CD14-positive monocyte (primary cell): ENCODE data around the gene AATK. TPM values are rescaled to one million over a fixed set of nuclear protein-coding genes. Genes with fewer than 3 reads are reported as not detected.
"Not testable (repeated sequence)": the region's sequence is repeated elsewhere in the genome, so short reads cannot be mapped to it uniquely, and the experiment has no call there.

Experiments used
- DNase-seq, 3 donors: peaks; one replicate each; pipeline ENCODE4 v3.0.0-alpha.2; 2011 to 2022
- H2AFZ ChIP-seq: 2 replicates; pipeline ENCODE4 v1.6.0; 2012; ENCODE audit warnings: mild to moderate bottlenecking, low read depth, low read length, inconsistent platforms; ENCODE audit not compliant: insufficient read depth, poor library complexity, severe bottlenecking
- H3K27ac ChIP-seq, 2 donors: 1 replicate in 1 of 2; 2 replicates in 1 of 2; pipeline ENCODE4 v1.5.1; 2012 to 2013; ENCODE audit warnings: low read length in 2 of 2, control low read depth in 1 of 2, inconsistent platforms in 1 of 2, low read depth in 1 of 2, mild to moderate bottlenecking in 1 of 2
- H3K27me3 ChIP-seq, 2 donors: one replicate each; pipeline versions ENCODE4 v1.6.0 to v1.6.1; 2011 to 2013; ENCODE audit warnings: low read length in 2 of 2; ENCODE audit not compliant: control insufficient read depth in 2 of 2, insufficient read depth in 2 of 2
- H3K36me3 ChIP-seq, 2 donors: replicated peaks in 1 of 2; 1 replicate in 1 of 2; 2 replicates in 1 of 2; pipeline versions ENCODE4 v1.5.1 to v1.6.1; 2012 to 2013; ENCODE audit warnings: low read length in 2 of 2, control low read depth in 1 of 2, inconsistent platforms in 1 of 2, mild to moderate bottlenecking in 1 of 2; ENCODE audit not compliant: insufficient read depth in 2 of 2, control insufficient read depth in 1 of 2
- H3K4me1 ChIP-seq, 2 donors: 1 replicate in 1 of 2; 2 replicates in 1 of 2; pipeline versions ENCODE4 v1.5.1 to v1.6.1; 2012 to 2013; ENCODE audit warnings: low read length in 2 of 2, control low read depth in 1 of 2, inconsistent platforms in 1 of 2, mild to moderate bottlenecking in 1 of 2, moderate library complexity in 1 of 2; ENCODE audit not compliant: insufficient read depth in 2 of 2, control insufficient read depth in 1 of 2
- H3K4me2 ChIP-seq: replicated peaks from 2 replicates; pipeline ENCODE3; 2012; ENCODE audit warnings: low read length, moderate library complexity, mild to moderate bottlenecking; ENCODE audit not compliant: poor library complexity, severe bottlenecking; ENCODE audit errors: extremely low read depth
- H3K4me3 ChIP-seq, 3 experiments: fragments of 200-600 bp in 1 of 3; sonication (generic) in 1 of 3; replicated peaks in 1 of 3; 1 replicate in 2 of 3; 2 replicates in 1 of 3; pipeline ENCODE4 v1.5.1; 2011 to 2013; ENCODE audit warnings: low read length in 3 of 3, mild to moderate bottlenecking in 3 of 3, control low read depth in 2 of 3, low read depth in 2 of 3, inconsistent platforms in 1 of 3, moderate library complexity in 1 of 3
- H3K79me2 ChIP-seq: 2 replicates; pipeline ENCODE4 v1.6.0; 2012; ENCODE audit warnings: mild to moderate bottlenecking, control low read depth, inconsistent platforms, low read length, moderate library complexity; ENCODE audit not compliant: insufficient read depth
- H3K9ac ChIP-seq: 2 replicates; pipeline ENCODE4 v1.6.0; 2017; ENCODE audit warnings: low read length, mild to moderate bottlenecking; ENCODE audit not compliant: insufficient read depth, poor library complexity, severe bottlenecking
- H3K9me3 ChIP-seq, 2 donors: replicated peaks in 1 of 2; 1 replicate in 1 of 2; 2 replicates in 1 of 2; pipeline versions ENCODE4 v1.5.1 to v1.6.1; 2012 to 2013; ENCODE audit warnings: low read length in 2 of 2, control low read depth in 1 of 2; ENCODE audit not compliant: control insufficient read depth in 1 of 2, insufficient read depth in 1 of 2
- H4K20me1 ChIP-seq: 2 replicates; pipeline ENCODE4 v1.6.0; 2012; ENCODE audit warnings: mild to moderate bottlenecking, low read length, control low read depth, moderate library complexity; ENCODE audit not compliant: insufficient read depth
- H3K27ac Mint-ChIP-seq, 7 donors: one replicate each; pipeline ENCODE4 v1.8.0; 2020; ENCODE audit warnings: mild to moderate bottlenecking in 7 of 7, mixed read lengths in 7 of 7, moderate library complexity in 6 of 7, inconsistent platforms in 2 of 7
- H3K27me3 Mint-ChIP-seq, 3 donors: one replicate each; pipeline ENCODE4 v1.8.0; 2021 to 2022; ENCODE audit warnings: low read depth in 3 of 3, mild to moderate bottlenecking in 3 of 3, mixed read lengths in 3 of 3, moderate library complexity in 3 of 3, inconsistent platforms in 1 of 3
- H3K36me3 Mint-ChIP-seq, 2 donors: one replicate each; pipeline ENCODE4 v1.8.0; 2020; ENCODE audit warnings: mixed read lengths in 2 of 2, inconsistent platforms in 1 of 2, mild to moderate bottlenecking in 1 of 2
- H3K4me1 Mint-ChIP-seq: one replicate; pipeline ENCODE4 v1.8.0; 2020; ENCODE audit warnings: mild to moderate bottlenecking, mixed read lengths
- H3K4me3 Mint-ChIP-seq, 2 donors: one replicate each; pipeline ENCODE4 v1.8.0; 2020; ENCODE audit warnings: mild to moderate bottlenecking in 2 of 2, mixed read lengths in 2 of 2, moderate library complexity in 1 of 2
- H3K9me3 Mint-ChIP-seq, 7 donors: one replicate each; pipeline ENCODE4 v1.8.0; 2020 to 2022; ENCODE audit warnings: mixed read lengths in 7 of 7, mild to moderate bottlenecking in 6 of 7, moderate library complexity in 6 of 7, inconsistent platforms in 2 of 7
- WGBS: methylation state at CpG from one replicate; pipeline ENCODE4 v1.1.5; 2013; ENCODE audit warnings: missing lambda C conversion rate; ENCODE audit not compliant: insufficient coverage; 5-methylcytosine and 5-hydroxymethylcytosine counted together
- intact Hi-C, 2 donors: fragments of 100-400 bp; cut with micrococcal nuclease; formaldehyde crosslinking; loops; one replicate each; pipeline versions ENCODE4 v1.15.0 to v1.15.1; 2023
- polyA plus RNA-seq, 3 donors: library from polyadenylated mRNA; depleted of rRNA in 1 of 3; unstranded in 2 of 3; stranded (reverse) in 1 of 3; fragments of 300-500 nt in 2 of 3; fragments of >200 nt in 1 of 3; fragmentation: Illumina TruSeq in 2 of 3; gene quantifications; 1 replicate in 2 of 3; 2 replicates in 1 of 3; pipeline ENCODE4 v1.2.3, GENCODE V29; 2012 to 2021
- TF ChIP-seq, protein P1 (sequence below): fragments of 200-600 bp; IDR thresholded peaks from one replicate; pipeline ENCODE4 v1.8.0; 2022; ENCODE audit warnings: antibody characterized with exemption, mild to moderate bottlenecking

AATK gene
- polyA plus RNA-seq, 3 donors, result 0.93 to 15.3 (median 2.0) TPM

GRCh38 chr17:81080019-81080418 lies 86.0 kb downstream of the AATK start:
- H3K9ac ChIP-seq, result no peak overlapping the region
- Mint-ChIP-seq H3K27ac (no peak overlapping the region), H3K4me1 (no peaks in the 10 kb centered on the region), H3K36me3 (peaks cover 0 to under 1% of the 10 kb centered on the region in 2 donors), H3K27me3 (peaks cover 2 to 8% (median 7%) of the 10 kb centered on the region in 3 donors), H3K9me3 (peaks cover 0 to 3% (median 0%) of the 10 kb centered on the region in 7 donors), H3K4me3 (no peak overlapping the region)
- H3K4me3 ChIP-seq, result no peak overlapping the region
- no peak for DNase-seq
- no peaks in the 10 kb centered on the region for H3K9me3 ChIP-seq
- no peaks in the 10 kb centered on the region for H3K79me2 ChIP-seq
- H3K4me1 ChIP-seq, result no peaks in the 10 kb centered on the region
- H3K27me3 ChIP-seq, result no peaks in the 10 kb centered on the region
- H2AFZ ChIP-seq, result no peak overlapping the region
- intact Hi-C loops, result no loop called here
- no peak overlapping the region for H3K27ac ChIP-seq
- peaks cover 0 to 3% of the 10 kb centered on the region in 2 donors for H3K36me3 ChIP-seq
- 76% methylated on average over 12 of the region's 19 CpGs for WGBS
- TF ChIP-seq, protein P1, sequence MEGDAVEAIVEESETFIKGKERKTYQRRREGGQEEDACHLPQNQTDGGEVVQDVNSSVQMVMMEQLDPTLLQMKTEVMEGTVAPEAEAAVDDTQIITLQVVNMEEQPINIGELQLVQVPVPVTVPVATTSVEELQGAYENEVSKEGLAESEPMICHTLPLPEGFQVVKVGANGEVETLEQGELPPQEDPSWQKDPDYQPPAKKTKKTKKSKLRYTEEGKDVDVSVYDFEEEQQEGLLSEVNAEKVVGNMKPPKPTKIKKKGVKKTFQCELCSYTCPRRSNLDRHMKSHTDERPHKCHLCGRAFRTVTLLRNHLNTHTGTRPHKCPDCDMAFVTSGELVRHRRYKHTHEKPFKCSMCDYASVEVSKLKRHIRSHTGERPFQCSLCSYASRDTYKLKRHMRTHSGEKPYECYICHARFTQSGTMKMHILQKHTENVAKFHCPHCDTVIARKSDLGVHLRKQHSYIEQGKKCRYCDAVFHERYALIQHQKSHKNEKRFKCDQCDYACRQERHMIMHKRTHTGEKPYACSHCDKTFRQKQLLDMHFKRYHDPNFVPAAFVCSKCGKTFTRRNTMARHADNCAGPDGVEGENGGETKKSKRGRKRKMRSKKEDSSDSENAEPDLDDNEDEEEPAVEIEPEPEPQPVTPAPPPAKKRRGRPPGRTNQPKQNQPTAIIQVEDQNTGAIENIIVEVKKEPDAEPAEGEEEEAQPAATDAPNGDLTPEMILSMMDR, result no peak
- H4K20me1 ChIP-seq, result peaks cover 5% of the 10 kb centered on the region
- H3K4me2 ChIP-seq, result no peak overlapping the region

- H3K9ac ChIP-seq, H3K9me3 Mint-ChIP-seq, H3K36me3 Mint-ChIP-seq, H3K4me3 Mint-ChIP-seq, DNase-seq, H3K79me2 ChIP-seq, H3K4me3 ChIP-seq, H3K4me1 ChIP-seq, H2AFZ ChIP-seq, H3K36me3 ChIP-seq, H4K20me1 ChIP-seq, H3K27ac ChIP-seq, H3K4me2 ChIP-seq, H3K9me3 ChIP-seq, intact Hi-C loops, H3K27ac Mint-ChIP-seq, H3K27me3 ChIP-seq, H3K4me1 Mint-ChIP-seq: not testable (repeated sequence)
- H3K27me3 Mint-ChIP-seq, result peaks cover 4 to 11% (median 6%) of the 10 kb centered on the region in 3 donors
- WGBS, result 96% methylated on average over 44 of the region's 45 CpGs
These were observed 87.8 kb downstream of the AATK start for GRCh38 chr17:81078026-81078913.
